ENCODE measurements around the gene LRRK1. TPM values are rescaled to one million over a fixed set of nuclear protein-coding genes. Genes with fewer than 3 reads are reported as not detected.
A peak's percentile ranks its signal among the peaks of the same experiment; 100 is the strongest.

LRRK1 gene
- total RNA-seq, 4 donors from 2014 or later = 14.8 to 29.3 (median 19.1) TPM

GRCh38 chr15:100999369-100999768, 80.2 kb downstream of the LRRK1 start:
- no peak overlapping the region for H3K4me3 ChIP-seq (ENCODE audit: low read depth, poor library complexity, severe bottlenecking)
- intact Hi-C loops (cut with DNase I; ENCODE audit: low total_unique reads) = no loop called here
- WGBS, 2 donors = 65 to 73% methylated on average over 3 of the region's 3 CpGs
- no peak for DNase-seq (ENCODE audit: low spot score in 2 of 2)
- TF ChIP-seq CTCF (IDR thresholded peaks at IDR 0.05) = no peak
- TF ChIP-seq POLR2A (IDR thresholded peaks at IDR 0.05) = no peak

DNA sequence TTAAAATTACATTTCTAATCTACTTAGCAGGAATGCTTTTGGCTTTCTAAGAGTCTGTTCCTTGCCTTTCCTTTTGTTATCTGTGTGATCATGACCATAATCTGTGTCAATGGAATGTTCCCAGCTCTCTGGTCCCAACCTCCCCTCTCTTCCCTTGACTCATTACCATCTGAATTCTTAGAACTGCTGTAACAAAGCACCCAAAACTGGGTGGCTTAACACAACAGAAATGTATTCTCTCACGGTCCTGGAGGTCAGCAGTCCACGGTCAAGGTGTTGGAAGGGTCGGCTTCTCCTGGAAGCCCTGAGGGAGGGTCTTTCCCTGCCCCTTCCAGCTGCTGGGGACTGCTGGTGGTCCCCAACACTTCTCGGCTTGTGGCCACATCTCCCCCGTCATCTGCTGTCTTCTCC, 81.1 kb downstream of the LRRK1 start:
- TF ChIP-seq POLR2A (IDR thresholded peaks at IDR 0.05) (no peak), CTCF (IDR thresholded peaks at IDR 0.05) (no peak)
- no peak overlapping the region for H3K4me3 ChIP-seq (ENCODE audit: low read depth, poor library complexity, severe bottlenecking)
- intact Hi-C loops (cut with DNase I; ENCODE audit: low total_unique reads) = no loop called here
- 80 to 91% methylated on average over 5 of the region's 5 CpGs for WGBS, 2 donors
- peak in 1 of 2 donors; percentile 0 for DNase-seq (ENCODE audit: low spot score in 2 of 2)

- no peak for DNase-seq (ENCODE audit: low spot score in 2 of 2)
- 96 to 98% methylated on average over 6 of the region's 6 CpGs for WGBS, 2 donors
- H3K4me3 ChIP-seq (ENCODE audit: low read depth, poor library complexity, severe bottlenecking) = no peak overlapping the region
- intact Hi-C loops (cut with DNase I; ENCODE audit: low total_unique reads) = no loop called here
- no peak for TF ChIP-seq CTCF (IDR thresholded peaks at IDR 0.05)
- no peak for TF ChIP-seq POLR2A (IDR thresholded peaks at IDR 0.05)
These were observed 81.9 kb downstream of the LRRK1 start for GRCh38 chr15:101001056-101001455.

DNA sequence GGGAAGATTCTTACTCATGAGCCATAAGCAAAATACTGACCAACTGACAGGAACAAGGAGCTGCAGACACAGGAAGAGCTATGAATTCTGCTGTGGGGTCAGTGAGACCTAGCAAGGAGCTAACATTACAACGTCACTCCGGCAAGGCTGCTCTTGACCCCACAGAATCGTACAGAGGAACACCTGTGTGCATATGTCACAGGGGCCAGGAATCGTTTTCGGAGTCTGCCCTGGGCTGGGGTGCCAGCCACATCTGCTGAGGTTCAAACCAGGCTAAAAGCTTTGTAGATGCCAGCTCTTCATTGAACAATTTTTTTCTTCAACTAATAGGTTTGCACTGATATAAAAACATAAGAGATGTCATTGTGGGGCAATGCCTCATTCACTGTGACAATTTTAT, 82.6 kb downstream of the LRRK1 start:
- peak in 1 of 2 donors; percentile 29 for DNase-seq (ENCODE audit: low spot score in 2 of 2)
- intact Hi-C loops (cut with DNase I; ENCODE audit: low total_unique reads) = no loop called here
- 89 to 96% methylated on average over 5 of the region's 5 CpGs for WGBS, 2 donors
- no peak overlapping the region for H3K4me3 ChIP-seq (ENCODE audit: low read depth, poor library complexity, severe bottlenecking)
- TF ChIP-seq CTCF (IDR thresholded peaks at IDR 0.05) (no peak), POLR2A (IDR thresholded peaks at IDR 0.05) (no peak)

DNA sequence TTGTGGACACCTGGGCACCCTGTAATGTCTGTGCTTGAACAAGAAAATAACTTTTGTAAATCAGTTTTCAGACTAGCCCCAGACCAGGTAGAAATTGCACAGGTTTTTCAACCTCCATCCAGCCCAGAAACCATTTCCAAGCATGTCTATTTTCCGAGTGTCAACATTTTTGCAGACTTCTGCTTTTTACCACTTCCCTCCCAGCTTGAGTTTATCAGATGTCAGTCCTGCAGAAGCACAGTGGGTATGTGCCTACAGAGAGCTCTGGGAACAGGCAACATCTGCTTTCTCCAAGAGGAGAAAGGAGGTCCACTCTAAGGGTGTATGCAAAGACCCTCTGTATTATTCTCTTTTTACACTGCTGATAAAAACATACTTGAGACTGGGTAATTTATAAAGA, 83.9 kb downstream of the LRRK1 start:
- intact Hi-C loops (cut with DNase I; ENCODE audit: low total_unique reads) = no loop called here
- TF ChIP-seq POLR2A (IDR thresholded peaks at IDR 0.05) = no peak
- TF ChIP-seq CTCF (IDR thresholded peaks at IDR 0.05) = no peak
- peak in 1 of 2 donors; percentile 10 for DNase-seq (ENCODE audit: low spot score in 2 of 2)
- WGBS, 2 donors = 76% methylated on average over 1 of the region's 1 CpG
- no peak overlapping the region for H3K4me3 ChIP-seq (ENCODE audit: low read depth, poor library complexity, severe bottlenecking)

GRCh38 chr15:101003706-101004105, 84.5 kb downstream of the LRRK1 start:
- TF ChIP-seq POLR2A (IDR thresholded peaks at IDR 0.05) = no peak
- TF ChIP-seq CTCF (IDR thresholded peaks at IDR 0.05) = no peak
- DNase-seq (ENCODE audit: low spot score in 2 of 2) = peak in 1 of 2 donors; percentile 54
- intact Hi-C loops (cut with DNase I; ENCODE audit: low total_unique reads) = no loop called here
- H3K4me3 ChIP-seq (ENCODE audit: low read depth, poor library complexity, severe bottlenecking) = no peak overlapping the region
- 86 to 90% methylated on average over 4 of the region's 4 CpGs for WGBS, 2 donors
